Left ventricle myocardium superior (tissue), 1 donor: ENCODE data around the gene ARL8A. TPM values are rescaled to one million over a fixed set of nuclear protein-coding genes. Genes with fewer than 3 reads are reported as not detected.
"Not testable (repeated sequence)": the region's sequence is repeated elsewhere in the genome, so short reads cannot be mapped to it uniquely, and the experiment has no call there.

Experiments
- ATAC-seq: fragments of 200-7000 bp; cut with Tn5 transposase; one replicate; pipeline ENCODE4 v1.9.1; 2020; ENCODE audit warnings: mild to moderate bottlenecking, moderate library complexity
- DNase-seq: peaks from one replicate; pipeline ENCODE4 v3.0.0-alpha.2; 2020
- intact Hi-C: fragments of 100-400 bp; cut with micrococcal nuclease; formaldehyde crosslinking; loops from one replicate; pipeline ENCODE4 v1.11.0; 2022
- total RNA-seq: library from RNA; stranded (reverse); fragmentation: NEBNext Ultra II Directional; extraction: Animal tissue kit (Norgen Biotek cat#: 25700); gene quantifications from one replicate; pipeline ENCODE4 v1.2.1, GENCODE V29; 2021
- donor health status: DM: no; HTN: yes; CAD: no; lungs with severe emphysema.

Gene ARL8A
- total RNA-seq, 1 donor from 2014 or later, result 65.1 TPM

DNA sequence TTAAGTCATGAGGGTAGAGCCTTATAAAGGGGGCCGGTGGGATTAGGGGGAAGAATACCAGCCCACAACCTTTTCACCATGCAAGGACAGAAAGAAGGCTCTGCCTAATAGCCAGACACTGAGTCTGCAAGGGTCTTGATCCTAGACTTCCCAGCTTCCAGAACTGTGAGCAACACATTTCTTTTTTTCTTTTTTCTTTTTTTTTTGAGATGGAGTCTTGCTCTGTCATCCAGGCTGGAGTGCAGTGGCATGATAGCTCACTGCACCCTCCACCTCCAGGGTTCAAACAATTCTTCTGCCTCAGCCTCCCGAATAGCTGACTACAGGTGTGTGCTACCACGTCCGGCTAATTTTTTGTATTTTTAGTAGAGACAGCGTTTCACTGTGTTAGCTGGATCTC is 1.7 kb upstream of the ARL8A start:
- DNase-seq, result no peak
- no peak for ATAC-seq
- intact Hi-C loops, result no loop called here

DNA sequence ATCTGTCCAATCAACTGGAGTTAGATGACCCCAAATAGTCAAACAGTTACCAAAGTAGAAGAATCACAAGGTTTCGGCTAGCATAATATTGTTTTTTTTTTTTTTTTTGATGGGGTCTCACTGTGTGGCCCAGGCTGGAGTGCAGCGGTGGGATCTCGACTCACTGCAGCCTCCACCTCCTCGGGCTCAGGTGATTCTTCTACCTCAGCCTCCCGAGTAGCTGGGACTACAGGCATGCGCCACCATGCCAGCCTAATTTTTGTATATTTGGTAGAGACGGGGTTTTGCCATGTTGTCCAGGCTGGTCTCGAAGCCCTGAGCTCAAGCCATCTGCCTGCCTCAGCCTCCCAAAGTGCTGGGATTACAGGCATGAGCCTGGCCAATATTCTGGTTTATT is 1.2 kb upstream of the ARL8A start:
- ATAC-seq, DNase-seq, intact Hi-C loops: not testable (repeated sequence)

DNA sequence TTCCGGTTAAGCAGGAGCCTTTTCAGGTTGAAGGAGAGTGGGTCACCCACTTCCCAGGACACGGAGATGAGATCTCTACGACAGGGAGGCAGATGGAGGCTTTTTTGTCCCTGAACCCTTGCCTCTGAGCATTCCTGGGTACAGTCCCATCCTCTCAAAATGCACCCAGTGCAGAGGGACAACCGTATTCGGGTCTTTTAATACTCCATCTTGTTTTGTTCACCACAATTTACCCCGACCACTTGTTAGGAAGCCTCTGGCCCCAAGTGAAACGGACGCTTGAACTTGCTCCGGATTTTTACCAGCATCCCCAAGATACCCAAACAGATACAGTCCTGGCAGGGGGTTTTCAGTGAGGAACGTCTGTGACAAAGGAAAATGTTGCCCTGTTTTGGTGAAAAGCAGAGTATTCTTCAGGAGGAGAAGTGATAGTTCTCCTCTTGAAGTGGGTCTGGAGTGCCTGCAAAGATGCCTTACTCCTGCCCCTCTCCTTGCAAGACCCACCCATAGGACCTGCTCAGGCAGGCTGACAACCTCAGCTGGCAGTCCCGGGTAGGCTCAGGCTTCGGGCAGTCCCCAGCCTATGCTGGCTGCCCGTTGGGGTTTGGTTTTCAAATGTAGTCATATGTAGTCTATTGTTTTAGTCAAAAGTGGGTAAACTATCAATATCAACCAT is 669 bp upstream of the ARL8A start:
- DNase-seq (no peak), ATAC-seq (peak; percentile 9)
- intact Hi-C loops, result no loop called here

DNA sequence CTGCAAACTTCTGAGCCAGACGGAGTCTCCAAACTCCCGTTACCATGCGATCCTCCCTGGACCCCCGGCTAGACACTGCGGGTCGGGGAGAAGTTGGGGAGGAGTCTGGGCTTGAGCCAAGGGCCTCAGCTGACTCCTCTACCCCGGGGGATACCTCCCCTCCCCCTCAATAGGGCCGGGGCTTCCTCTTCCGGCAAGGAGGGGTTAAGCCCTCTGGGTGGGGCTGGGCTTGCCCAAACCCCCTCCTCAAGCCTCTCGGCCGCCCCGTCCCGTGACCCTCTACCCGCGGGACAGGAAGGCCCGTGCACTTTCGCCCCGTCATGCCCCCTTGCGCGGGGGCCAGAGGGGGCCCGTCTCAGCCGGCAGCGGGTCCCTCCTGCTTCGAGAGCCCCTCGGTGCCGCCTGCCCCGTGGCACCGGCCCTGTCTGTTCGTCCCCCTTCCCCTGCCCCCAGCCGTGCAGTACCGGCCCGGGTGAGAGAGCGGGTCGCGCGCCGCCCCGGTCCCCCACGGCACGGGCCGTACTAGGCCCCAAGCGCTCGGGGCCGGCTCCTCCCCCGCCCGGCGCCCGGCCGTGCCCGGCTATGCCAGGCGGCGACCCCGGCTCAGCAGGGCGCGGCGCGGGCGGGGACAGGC is 652 bp downstream of the ARL8A start:
- DNase-seq (peak; percentile 63), ATAC-seq (peak; percentile 56)
- intact Hi-C loops, result no loop called here

DNA sequence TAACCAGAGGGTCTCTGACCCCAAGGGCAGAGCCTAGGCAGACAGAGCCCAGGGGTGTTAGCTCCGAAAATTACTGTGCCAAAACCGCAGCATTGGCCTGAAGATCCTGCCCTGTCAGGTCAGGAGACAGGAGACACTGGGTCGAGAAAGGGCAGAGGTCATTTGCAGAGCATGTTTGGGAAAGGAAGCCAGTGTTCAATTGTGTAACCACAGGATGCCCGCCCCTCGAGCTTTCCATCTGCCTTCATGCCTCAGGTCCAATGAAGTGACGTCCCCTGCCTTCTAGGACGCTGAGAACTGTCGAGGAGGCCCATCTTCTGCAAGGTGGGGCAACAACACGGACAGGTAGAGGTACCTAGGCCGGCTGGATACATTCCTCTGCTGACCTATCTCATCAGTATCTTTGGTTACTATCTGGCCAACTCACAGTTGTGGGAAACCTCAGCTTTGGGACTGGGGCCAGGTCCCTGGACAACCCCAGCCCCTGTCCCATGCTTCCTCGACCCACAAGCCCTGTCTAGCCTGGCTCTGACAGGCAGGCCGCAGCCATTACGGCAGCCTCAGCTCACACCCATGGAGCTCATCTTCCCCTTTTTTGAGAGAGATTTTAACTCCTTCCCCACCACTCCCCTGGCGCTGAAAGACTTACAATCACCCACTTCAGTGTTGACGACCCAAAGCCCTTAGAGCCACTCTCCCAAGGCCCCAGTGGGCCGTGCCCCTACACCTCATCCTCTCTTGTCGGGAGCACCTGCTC is 1.3 kb downstream of the ARL8A start:
- no peak for DNase-seq
- intact Hi-C loops, result no loop called here
- peak; percentile 46 for ATAC-seq

DNA sequence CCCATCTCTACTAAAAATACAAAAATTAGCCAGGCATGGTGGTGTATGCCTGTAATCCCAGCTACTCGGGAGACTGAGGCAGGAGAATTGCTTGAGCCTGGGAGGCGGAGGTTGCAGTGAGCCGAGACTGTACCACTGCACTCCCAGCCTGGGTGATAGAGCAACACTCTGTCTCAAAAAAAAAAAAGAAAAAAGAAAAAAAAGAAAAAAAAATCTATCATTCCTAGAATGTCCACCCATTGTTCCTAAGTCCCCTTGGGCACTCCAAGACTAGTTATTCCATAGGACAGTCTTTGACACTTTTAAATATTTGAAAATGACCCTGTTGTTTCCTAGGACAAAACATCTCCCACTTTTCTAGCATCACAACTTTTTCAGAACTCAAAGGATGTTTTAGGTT is 3.1 kb downstream of the ARL8A start:
- DNase-seq, intact Hi-C loops, ATAC-seq: not testable (repeated sequence)

DNA sequence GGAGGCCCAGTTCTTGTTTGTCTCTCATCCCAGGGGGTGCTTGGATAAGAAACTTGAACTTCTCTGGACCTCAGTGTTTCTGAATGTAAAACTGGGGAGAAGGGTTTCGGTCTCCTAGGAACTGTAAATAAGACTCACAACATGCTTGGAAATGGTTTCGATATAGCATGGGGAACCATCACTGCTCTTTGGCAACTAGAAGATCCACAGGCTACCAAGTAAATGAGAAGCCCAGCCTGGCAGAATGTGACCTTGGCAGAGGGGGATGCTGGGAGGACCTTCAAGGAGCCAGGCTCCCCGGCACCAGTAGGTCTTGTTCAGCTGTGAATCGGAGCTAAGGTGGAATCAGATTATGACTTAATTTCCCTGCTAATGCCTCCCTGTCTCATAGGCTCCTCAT is 3.7 kb downstream of the ARL8A start:
- no peak for ATAC-seq
- intact Hi-C loops, result no loop called here
- no peak for DNase-seq

DNA sequence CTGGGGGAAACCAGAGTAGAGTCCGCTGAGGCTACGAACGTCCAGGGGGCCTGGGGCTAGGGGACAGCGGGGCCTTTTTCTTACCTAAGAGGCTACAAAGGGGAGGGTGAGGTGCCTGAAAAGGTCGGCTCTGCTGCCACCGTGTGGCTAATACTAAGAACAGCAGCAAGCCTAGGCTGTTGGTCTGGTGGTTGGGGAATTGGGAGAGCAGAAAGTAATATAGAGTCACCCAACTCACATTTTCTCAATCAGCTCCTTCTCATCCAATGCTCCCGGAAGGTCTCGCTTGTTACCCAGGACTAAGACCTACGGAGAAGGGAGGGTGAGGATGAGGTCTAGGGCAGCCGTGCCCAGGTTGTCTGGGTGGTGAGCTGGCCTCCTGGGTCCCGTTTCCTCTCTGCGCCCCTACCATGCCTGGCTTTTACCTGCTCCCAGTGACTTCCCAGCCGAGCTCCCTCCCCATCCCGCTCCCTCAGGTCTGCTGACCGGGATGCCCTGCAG is 9.3 kb downstream of the ARL8A start:
- peak; percentile 59 for ATAC-seq
- intact Hi-C loops, result no loop called here
- DNase-seq, result peak; percentile 58

DNA sequence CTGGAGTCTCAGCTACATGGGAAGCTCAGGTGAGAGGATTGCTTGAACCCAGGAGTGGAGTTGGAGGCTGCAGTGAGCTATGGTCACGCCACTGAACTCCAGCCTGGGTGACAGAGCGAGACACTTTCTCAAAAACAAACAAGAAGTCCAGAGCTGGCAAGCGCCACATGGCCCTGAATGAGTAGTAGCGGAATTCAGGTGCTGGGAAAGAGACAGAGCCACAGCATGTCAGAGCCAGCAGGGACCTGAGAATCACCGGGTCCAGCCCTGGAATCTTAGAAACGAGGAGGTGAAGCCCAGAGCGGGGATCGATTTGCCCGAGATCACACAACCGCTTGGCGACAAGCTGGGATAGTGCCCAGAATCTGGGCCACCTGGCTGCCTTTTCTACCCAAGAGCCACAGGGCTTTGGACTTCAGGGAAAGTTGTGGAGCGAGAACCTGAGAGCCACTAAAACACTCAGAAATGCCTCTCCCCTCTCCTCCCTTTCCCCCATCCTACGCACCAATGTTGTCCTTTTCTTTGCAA is 9.8 kb downstream of the ARL8A start:
- ATAC-seq (no peak), DNase-seq (no peak)
- intact Hi-C loops, result no loop called here

DNA sequence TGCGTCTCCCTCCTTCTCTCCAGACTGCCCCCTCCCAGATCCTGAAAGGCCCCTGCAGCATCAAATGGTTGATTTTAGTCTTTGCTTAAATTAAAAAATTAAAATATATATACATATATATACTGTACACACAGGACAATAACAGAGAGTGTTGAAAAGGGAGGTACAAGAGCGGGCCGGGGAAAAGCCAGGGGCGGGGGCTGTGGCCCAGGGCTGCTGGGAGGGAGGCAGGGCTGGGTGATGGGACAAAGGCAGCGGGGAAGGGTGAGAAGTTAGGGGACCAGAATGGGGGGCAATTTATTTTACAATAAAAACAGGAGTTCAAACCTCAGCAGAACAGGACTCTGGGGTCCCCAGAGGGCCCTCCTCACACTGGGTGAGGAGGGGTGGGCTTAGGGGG is 10.5 kb downstream of the ARL8A start:
- DNase-seq (no peak), ATAC-seq (no peak)
- intact Hi-C loops, result no loop called here

DNA sequence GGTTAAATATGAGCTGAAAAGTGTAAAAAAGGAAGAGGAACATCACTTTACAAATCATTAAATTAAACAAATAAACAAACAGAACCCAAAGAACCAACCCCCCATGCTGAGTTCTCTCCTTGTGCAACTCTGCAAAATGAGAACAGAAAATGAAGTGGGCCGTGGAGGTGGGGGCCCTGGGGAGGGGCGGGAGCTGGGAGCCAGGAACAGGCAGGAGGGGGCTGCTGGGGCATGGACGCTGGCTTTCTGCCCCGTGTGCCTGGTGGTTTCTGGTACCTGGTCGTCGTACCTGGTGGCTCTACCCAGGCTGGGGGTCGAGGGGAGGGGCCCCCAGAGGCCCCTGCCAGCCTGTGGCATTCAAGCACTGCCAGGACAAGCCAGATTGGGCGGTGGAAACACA is 11.0 kb downstream of the ARL8A start:
- DNase-seq (no peak), ATAC-seq (no peak)
- intact Hi-C loops, result no loop called here

DNA sequence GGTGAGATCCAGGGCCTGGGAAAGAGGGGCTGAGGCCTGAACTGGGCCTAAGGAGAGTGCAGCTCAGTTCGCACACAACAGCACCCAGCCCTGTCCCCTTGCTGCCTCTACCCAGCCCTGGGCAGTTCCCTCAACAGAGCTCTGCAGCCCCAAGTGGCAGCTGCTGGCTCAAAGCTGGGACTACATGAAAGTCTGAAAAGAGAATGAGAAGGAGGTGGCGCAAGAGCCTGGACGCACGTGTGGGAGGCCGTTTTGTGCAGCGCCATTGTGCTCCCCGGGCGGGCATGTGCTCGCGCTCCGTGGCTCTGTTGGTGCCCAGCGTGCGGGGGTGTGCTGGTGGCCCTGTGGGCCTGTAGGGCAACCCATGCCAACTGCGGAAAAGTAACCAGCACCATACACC is 11.5 kb downstream of the ARL8A start:
- intact Hi-C loops, result no loop called here
- DNase-seq (peak; percentile 53), ATAC-seq (peak; percentile 19)

DNA sequence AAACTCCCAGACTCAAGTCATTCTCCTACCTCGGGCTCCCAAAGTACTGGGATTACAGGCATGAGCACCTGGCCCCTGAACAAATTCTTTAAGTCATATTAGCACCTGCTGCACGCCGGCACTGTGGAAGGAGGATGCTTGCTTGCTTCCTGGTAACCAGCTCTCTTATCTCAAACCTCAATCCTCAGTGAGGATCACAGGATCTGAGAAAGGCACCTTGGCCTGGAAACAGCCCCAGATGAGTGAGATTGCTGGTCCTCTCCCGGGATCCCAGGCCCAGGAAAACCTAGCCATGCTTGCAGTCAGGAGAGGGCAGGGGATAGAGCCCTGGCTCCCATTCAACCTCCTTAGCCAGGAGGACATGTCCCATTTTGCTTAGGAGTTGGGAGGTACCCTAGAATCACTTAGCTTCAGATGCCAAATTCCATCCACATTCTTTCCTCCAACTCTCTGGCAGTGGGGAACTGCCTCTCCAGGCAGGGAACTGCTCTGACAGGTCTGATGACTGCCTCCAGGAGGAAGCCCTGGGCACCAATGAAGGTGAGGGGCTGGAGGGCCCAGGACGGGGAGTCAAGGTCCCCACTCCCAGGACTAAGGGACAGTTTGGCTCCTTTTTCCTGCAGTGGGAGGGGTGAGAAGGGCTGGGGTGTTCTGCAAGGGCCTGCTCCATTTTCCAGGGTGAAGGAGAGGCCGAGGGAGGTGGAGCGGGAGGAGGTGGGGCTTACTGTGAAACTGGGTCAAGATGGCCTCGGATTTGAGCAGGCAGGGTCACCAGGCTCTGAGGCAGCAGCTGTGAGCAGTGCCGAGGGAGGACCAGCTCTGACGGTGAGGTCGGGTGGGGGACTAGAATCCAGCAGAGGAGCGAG is 12.3 kb downstream of the ARL8A start:
- ATAC-seq (peak; percentile 73), DNase-seq (peak; percentile 71)
- intact Hi-C loops, result no loop called here

DNA sequence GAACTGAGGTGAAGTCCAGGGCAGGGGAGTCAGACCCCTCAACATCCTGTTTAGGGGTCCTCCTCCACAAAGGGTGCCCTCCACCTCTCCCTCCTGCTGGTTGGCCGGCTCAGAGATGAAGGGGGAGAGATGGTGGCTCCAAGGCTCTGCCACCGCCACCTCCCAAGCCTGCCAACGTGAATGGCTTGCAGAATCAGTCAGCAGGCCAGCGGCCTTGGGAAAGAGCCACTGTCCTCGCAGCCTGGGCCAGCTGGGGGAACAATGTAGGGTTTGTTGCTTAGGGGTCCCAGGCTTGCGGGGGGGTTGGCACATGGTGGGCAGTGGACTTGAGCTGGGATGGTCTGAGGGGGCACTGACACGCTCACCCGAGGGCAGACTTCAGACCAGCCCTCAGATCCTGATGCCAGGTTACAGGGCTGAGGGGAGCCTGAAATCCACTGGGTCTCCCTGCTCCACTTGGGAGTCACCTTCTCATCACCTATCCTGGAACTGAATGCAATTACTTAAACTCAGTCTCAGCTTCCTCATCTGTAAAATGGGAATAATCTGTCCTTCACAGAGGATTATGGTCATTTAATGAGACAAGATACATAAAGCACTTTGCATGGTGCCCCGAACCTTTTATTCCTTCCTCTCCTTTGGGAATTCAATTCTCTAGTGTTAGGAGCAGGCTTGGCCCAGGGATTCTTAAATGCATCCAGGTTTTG is 13.6 kb downstream of the ARL8A start:
- DNase-seq (no peak), ATAC-seq (no peak)
- intact Hi-C loops, result no loop called here

DNA sequence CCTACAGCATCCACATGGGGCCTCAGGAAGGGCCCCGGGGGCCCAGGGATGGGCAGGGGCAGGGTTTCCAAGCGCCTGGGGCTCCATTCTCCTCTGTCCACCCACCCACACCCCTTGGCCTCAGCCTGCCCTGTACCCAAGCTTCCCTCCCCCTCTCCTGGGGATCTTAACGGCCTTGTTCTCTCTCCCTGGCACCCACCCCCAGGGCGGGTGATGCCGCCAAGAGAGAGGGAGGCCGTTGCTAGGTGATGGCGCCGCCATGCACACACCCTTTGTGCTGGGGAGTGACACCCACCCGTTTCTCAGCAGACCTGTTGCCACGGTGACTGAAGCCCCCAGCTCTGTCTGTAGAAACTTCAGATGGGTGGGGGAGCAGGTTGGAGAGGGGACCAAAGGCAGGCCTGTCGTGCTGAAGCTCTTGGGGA is 14.2 kb downstream of the ARL8A start:
- intact Hi-C loops, result no loop called here
- DNase-seq (no peak), ATAC-seq (peak; percentile 1)

DNA sequence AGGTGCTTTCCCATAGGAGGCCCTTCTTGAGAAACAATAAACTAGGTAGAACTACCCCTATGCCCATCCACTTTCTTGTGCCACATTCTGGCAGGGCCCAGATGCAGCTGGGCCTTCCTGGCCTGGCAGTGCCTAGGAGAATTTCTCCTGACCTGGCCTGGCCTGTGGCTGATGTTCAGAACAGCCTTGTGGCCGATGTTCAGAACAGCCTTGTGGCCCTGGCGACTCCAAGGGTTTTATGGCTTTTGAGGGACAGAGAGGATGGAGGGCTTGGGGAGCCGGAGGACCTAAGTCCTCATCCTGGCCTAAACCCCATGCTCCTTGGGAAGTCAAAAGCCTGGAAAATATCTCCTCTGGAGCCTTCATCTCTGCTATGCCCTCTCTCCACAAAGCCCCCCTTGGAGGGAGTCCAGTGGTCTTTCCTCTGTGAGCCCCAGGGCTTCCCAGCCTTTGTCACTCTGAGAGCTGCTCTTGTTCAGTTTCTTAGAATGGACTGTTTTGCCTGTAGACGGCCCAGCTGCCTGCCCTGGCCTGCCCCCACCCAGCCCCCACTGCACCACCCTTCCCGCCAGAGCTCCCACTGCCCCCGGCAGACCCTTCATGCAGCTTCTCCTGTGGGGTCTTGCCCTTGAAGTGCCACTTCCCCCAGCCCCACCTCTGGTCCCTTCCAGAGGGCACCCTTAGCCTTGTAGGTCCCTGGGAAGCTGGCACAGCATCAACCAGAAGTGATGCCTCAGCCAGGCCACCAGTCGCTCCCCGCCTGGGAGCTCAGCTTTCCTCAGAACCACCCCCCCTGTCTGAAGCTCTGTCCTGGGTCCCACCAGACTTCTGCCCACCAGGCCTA is 14.9 kb downstream of the ARL8A start:
- DNase-seq, result no peak
- intact Hi-C loops, result no loop called here
- no peak for ATAC-seq

DNA sequence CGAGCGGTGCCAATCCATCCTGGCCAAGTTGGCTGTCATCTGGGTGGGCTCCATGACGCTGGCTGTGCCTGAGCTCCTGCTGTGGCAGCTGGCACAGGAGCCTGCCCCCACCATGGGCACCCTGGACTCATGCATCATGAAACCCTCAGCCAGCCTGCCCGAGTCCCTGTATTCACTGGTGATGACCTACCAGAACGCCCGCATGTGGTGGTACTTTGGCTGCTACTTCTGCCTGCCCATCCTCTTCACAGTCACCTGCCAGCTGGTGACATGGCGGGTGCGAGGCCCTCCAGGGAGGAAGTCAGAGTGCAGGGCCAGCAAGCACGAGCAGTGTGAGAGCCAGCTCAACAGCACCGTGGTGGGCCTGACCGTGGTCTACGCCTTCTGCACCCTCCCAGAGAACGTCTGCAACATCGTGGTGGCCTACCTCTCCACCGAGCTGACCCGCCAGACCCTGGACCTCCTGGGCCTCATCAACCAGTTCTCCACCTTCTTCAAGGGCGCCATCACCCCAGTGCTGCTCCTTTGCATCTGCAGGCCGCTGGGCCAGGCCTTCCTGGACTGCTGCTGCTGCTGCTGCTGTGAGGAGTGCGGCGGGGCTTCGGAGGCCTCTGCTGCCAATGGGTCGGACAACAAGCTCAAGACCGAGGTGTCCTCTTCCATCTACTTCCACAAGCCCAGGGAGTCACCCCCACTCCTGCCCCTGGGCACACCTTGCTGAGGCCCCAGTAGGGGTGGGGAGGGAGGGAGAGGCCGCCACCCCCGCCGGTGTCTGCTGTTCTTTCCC is 16.5 kb downstream of the ARL8A start:
- intact Hi-C loops, result no loop called here
- DNase-seq (no peak), ATAC-seq (no peak)
